Ovary (tissue), 9 donors: ENCODE results near the gene HNRNPL. TPM values are rescaled to one million over a fixed set of nuclear protein-coding genes. Genes with fewer than 3 reads are reported as not detected.
"Not testable (repeated sequence)": the region's sequence is repeated elsewhere in the genome, so short reads cannot be mapped to it uniquely, and the experiment has no call there.

Source experiments
- DNase-seq, 5 donors: peaks; one replicate each; pipeline ENCODE4 v3.0.0-alpha.2; 2019 to 2020
- H3K27ac ChIP-seq, 2 donors: fragments of 200-600 bp; one replicate each; pipeline versions ENCODE4 v1.5.1 to v1.8.0; 2019 to 2022
- H3K27me3 ChIP-seq: fragments of 200-600 bp; one replicate; pipeline ENCODE4 v1.8.0; 2022
- H3K36me3 ChIP-seq: fragments of 200-600 bp; sonication (generic); one replicate; pipeline ENCODE4 v1.5.1; 2019
- H3K4me1 ChIP-seq: one replicate; pipeline ENCODE4 v1.8.1; 2013; ENCODE audit warnings: mild to moderate bottlenecking, moderate library complexity; ENCODE audit not compliant: insufficient read depth
- H3K4me3 ChIP-seq: fragments of 200-600 bp; sonication (generic); one replicate; pipeline ENCODE4 v1.5.1; 2017
- H3K9me3 ChIP-seq, 2 donors: fragments of 200-600 bp in 1 of 2; sonication (generic) in 1 of 2; one replicate each; pipeline versions ENCODE4 v1.5.1 to v1.8.1; 2013 to 2019; ENCODE audit warnings: mild to moderate bottlenecking in 1 of 2, moderate library complexity in 1 of 2
- EP300 ChIP-seq: sonication (generic); formaldehyde crosslinking; IDR thresholded peaks from one replicate; pipeline ENCODE4 v1.6.1; 2017; ENCODE audit warnings: antibody characterized with exemption
- POLR2A ChIP-seq: fragments of 450-650 bp; IDR thresholded peaks from one replicate; pipeline ENCODE4 v1.6.1; 2017; ENCODE audit warnings: antibody characterized with exemption, mild to moderate bottlenecking, moderate library complexity
- WGBS, 3 donors: extraction: QIAGEN DNeasy Blood & Tissue Kit in 1 of 3; methylation state at CpG; one replicate each; pipeline versions ENCODE4 v1.1.5 to v1.1.7; 2013 to 2017; 5-methylcytosine and 5-hydroxymethylcytosine counted together
- intact Hi-C, 4 donors: fragments of 100-400 bp; cut with DNase I; formaldehyde crosslinking; loops; one replicate each; pipeline versions ENCODE4 v1.11.0 to v1.15.1; 2022 to 2023
- polyA plus RNA-seq, 2 donors: library from polyadenylated mRNA; stranded (reverse); fragments of 200-250 nt in 1 of 2; fragments of 350-450 nt in 1 of 2; fragmentation: Illumina TruSeq in 1 of 2; extraction: RNeasy Lipid Tissue Mini Kit (QIAGEN cat#74804) in 1 of 2; gene quantifications; one replicate each; pipeline ENCODE4 v1.2.3, GENCODE V29; 2013 to 2014
- total RNA-seq, 7 donors: library from RNA; depleted of rRNA in 2 of 7; stranded (reverse); fragments of >200 nt in 2 of 7; fragmentation: NEBNext Ultra II Directional in 3 of 7; extraction: Animal tissue kit (Norgen Biotek cat#: 25700) in 3 of 7; gene quantifications; one replicate each; pipeline versions ENCODE4 v1.1.0 to v1.2.4, GENCODE V29; 2016 to 2023
- TF ChIP-seq, protein P1 (sequence below), 3 donors: fragments of 450-650 bp in 2 of 3; fragments of 200-600 bp in 1 of 3; IDR thresholded peaks; one replicate each; pipeline versions ENCODE4 v1.5.1 to v1.8.0; 2016 to 2022; ENCODE audit warnings: antibody characterized with exemption in 3 of 3, mild to moderate bottlenecking in 1 of 3
- donor health status: DM: no; HTN: no; CAD: no; lungs with moderate emphysema.
- donor health status: DM: no; HTN: no; CAD: no.
- donor health status: Bipolar disorder and iron deficiency.
- donor health status: DM: yes; HTN: yes; CAD: no.
- donor health status: DM: no; HTN: no; CAD: no.
- donor health status: DM: yes; HTN: yes; CAD: no.

The HNRNPL gene
- total and polyA plus RNA-seq, 9 donors, result 110 to 284 (median 230) TPM

DNA sequence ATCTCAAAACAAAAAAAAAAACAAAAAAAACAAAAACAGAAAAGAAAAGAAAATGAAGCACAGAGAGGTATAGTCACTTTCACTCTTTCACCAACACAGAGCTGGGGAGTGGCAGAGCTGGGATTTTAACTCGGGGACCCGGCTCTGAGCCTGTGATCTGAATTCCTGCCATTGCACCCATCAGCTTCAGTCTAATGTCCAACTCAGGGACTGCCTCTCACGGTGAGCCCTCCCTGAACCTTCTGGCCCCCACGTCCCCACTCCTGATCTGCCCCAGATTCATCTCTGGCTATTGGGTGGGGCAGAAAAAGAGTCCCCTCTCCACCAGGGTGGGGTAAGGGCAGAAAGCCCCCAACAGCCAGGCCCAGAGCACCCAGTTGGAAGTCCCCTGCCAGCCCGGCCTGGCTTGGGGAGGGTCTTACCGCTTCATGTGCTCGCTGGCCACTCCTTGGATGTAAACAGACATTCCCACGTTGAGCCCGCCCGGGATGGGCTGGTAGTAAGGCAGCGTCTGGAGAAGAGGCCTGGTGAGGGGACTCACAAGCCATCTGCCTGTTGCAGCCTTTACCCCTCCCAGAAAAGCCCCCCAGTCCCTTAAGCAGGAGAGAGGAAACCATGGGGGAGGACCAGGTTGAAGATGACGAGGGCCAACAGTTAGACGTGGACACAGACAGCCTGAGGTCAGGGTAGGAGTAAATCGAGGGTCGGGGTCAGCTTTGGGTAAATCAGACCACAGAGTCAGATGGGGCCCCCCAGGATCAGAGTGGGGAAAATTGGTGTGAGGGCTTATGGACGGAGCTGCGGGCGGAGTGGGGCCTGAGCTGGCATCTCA lies 37.6 kb downstream of the HNRNPL start:
- intact Hi-C loops, result no loop called here
- no peaks in the 10 kb centered on the region for H3K9me3 ChIP-seq
- no peaks in the 10 kb centered on the region for H3K36me3 ChIP-seq
- no peak for DNase-seq
- H3K27me3 ChIP-seq, result no peaks in the 10 kb centered on the region
- TF ChIP-seq POLR2A, result no peak
- no peaks in the 10 kb centered on the region for H3K4me1 ChIP-seq
- H3K4me3 ChIP-seq, result no peak overlapping the region
- WGBS, 3 donors, result 68 to 69% (median 69%) methylated on average over 18 of the region's 18 CpGs
- H3K27ac ChIP-seq, result no peak overlapping the region

DNA sequence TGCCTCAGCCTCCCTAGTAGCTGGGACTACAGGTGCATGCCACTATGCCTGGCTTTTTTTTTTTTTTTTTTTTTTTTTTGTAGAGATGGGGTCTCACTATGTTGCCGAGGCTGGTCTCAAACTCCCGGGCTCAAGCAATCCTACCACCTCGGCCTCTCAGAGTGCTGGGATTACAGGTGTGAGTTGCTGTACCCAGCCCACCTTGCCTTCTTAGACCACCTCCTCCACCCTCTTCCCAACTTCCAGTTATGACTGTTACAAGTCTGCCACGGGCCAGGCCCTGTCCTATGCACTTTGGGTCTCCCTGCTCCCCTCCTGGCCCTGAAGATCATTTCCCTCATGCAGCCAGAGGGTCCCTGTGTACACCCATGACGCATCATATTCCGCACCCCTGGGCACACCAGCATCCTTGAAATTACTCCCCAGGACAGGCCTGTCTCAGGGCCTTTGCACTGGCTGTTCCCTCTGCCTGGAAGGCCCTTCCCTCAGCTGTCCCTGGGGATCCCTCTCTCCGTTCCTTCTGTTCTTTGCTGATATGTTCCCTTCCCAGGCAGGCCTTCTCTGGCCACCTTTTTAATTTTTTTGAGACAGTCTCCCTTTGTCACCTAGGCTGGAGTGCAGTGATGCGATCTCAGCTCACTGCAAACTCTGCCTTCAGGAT lies 40.1 kb downstream of the HNRNPL start:
- H3K36me3 ChIP-seq, result no peaks in the 10 kb centered on the region
- intact Hi-C loops, result no loop called here
- TF ChIP-seq EP300 (no peak), POLR2A (no peak)
- TF ChIP-seq, protein P1, sequence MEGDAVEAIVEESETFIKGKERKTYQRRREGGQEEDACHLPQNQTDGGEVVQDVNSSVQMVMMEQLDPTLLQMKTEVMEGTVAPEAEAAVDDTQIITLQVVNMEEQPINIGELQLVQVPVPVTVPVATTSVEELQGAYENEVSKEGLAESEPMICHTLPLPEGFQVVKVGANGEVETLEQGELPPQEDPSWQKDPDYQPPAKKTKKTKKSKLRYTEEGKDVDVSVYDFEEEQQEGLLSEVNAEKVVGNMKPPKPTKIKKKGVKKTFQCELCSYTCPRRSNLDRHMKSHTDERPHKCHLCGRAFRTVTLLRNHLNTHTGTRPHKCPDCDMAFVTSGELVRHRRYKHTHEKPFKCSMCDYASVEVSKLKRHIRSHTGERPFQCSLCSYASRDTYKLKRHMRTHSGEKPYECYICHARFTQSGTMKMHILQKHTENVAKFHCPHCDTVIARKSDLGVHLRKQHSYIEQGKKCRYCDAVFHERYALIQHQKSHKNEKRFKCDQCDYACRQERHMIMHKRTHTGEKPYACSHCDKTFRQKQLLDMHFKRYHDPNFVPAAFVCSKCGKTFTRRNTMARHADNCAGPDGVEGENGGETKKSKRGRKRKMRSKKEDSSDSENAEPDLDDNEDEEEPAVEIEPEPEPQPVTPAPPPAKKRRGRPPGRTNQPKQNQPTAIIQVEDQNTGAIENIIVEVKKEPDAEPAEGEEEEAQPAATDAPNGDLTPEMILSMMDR (IDR thresholded peaks at IDR 0.05), result no peak
- no peak for DNase-seq
- no peaks in the 10 kb centered on the region for H3K9me3 ChIP-seq
- H3K27ac ChIP-seq, result no peak overlapping the region
- no peak overlapping the region for H3K4me3 ChIP-seq
- H3K27me3 ChIP-seq, result no peaks in the 10 kb centered on the region
- WGBS, 3 donors, result 96 to 97% (median 97%) methylated on average over 8 of the region's 8 CpGs
- H3K4me1 ChIP-seq, result no peaks in the 10 kb centered on the region

DNA sequence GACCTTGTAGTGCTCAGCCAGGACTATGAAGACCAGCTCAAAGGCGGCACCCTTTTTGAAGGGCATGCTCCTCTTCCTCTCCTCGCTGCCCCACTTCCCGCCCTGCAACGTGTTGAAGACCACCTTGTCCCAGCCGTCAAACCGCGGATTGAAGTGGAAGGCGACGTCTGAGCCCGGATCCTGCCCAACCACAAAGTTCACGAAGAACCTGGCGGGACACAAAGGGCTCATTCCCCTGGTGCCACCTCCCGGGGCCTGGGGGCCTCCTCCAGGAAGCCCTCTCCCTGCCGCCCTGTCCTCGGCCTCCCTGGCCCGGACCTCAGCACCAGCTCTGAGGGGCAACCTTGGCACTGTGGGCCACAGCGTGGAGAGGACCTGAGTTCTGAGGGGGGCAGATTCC lies 41.0 kb downstream of the HNRNPL start:
- Histone ChIP-seq H3K9me3 (no peaks in the 10 kb centered on the region), H3K4me3 (no peak overlapping the region), H3K36me3 (no peaks in the 10 kb centered on the region), H3K27me3 (no peaks in the 10 kb centered on the region), H3K4me1 (no peaks in the 10 kb centered on the region), H3K27ac (no peak overlapping the region)
- DNase-seq, result no peak
- 92 to 96% (median 94%) methylated on average over 17 of the region's 17 CpGs for WGBS, 3 donors
- TF ChIP-seq EP300 (no peak), POLR2A (no peak)
- TF ChIP-seq, protein P1 (IDR thresholded peaks at IDR 0.05), result no peak
- intact Hi-C loops, result no loop called here

DNA sequence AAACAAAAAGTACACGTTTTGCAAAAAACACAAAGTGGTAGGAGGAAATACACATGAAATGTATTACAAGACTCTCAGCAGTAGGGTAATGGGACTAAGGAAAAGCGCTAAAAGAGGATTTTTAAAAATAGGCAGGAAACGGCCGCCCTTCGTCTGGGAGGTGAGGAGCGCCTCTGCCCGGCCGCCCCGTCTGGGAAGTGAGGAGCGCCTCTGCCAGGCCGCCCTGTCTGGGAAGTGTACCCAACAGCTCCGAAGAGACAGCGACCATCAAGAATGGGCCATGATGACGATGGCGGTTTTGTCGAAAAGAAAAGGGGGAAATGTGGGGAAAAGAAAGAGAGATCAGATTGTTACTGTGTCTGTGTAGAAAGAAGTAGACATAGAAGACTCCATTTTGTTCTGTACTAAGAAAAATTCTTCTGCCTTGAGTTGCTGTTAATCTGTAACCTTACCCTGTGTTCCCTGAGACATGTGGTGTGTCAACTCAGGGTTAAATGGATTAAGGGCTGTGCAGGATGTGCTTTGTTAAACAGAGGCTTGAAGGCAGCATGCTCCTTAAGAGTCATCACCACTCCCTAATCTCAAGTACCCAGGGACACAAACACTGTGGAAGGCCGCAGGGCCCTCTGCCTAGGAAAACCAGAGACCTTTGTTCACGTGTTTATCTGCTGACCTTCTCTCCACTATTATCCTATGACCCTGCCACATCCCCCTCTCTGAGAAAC lies 42.2 kb downstream of the HNRNPL start:
- H3K27ac ChIP-seq, H3K4me1 ChIP-seq, H3K27me3 ChIP-seq, DNase-seq, intact Hi-C loops, H3K4me3 ChIP-seq, H3K36me3 ChIP-seq, H3K9me3 ChIP-seq: not testable (repeated sequence)
- WGBS, 3 donors, result 77 to 87% (median 82%) methylated on average over 14 to 18 of the region's 18 CpGs

DNA sequence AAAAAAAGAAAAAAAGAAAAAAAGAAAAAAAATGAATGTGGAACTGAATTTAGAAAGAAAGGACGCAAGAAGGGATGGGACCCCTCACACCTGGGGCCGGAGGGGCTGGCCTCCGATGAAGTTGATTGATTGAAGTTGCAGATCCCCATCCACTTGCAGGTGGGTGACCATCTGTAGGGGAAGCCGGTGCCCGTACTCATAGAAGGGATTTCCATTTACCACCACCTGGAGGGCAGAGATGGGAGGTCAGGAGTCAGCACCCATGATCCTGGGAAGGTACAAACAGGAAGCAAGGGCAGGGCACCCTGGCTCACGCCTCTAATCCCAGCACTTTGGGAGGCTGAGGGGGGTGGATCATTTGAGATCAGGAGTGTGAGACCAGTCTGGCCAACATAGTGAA lies 43.4 kb downstream of the HNRNPL start:
- no peak overlapping the region for H3K4me3 ChIP-seq
- no peaks in the 10 kb centered on the region for H3K9me3 ChIP-seq
- H3K27ac ChIP-seq, result no peak overlapping the region
- no peak for DNase-seq
- no peak for TF ChIP-seq EP300
- no peak for TF ChIP-seq POLR2A
- TF ChIP-seq, protein P1 (IDR thresholded peaks at IDR 0.05), result no peak
- 92 to 95% (median 94%) methylated on average over 6 of the region's 6 CpGs for WGBS, 3 donors
- no peaks in the 10 kb centered on the region for H3K4me1 ChIP-seq
- no peaks in the 10 kb centered on the region for H3K36me3 ChIP-seq
- no peaks in the 10 kb centered on the region for H3K27me3 ChIP-seq
- intact Hi-C loops, result no loop called here
